Neural cell (in vitro differentiated cells): ENCODE measurements around the gene PDE4D. TPM values are rescaled to one million over a fixed set of nuclear protein-coding genes. Genes with fewer than 3 reads are reported as not detected.

Experiments used
- H2AFZ ChIP-seq: fragments of 200-600, 300-800 bp; sonication (generic), shearing (Covaris generic); 2 replicates; pipeline ENCODE4 v1.6.0; 2014; ENCODE audit warnings: low read depth, mild to moderate bottlenecking, antibody characterized with exemption, low read length, moderate library complexity
- H3F3A ChIP-seq: fragments of 200-600 bp; shearing (Covaris generic); 2 replicates; pipeline ENCODE4 v1.6.1; 2016; ENCODE audit warnings: mild to moderate bottlenecking, moderate library complexity, mixed read lengths, antibody characterized with exemption, low read length; ENCODE audit not compliant: insufficient read depth, poor library complexity, severe bottlenecking
- H3K27ac ChIP-seq: fragments of 200-600, 300-800 bp; sonication (generic), shearing (Covaris generic); 2 replicates; pipeline ENCODE4 v1.5.1; 2014; ENCODE audit warnings: mild to moderate bottlenecking, low read length, moderate library complexity
- H3K27me3 ChIP-seq: fragments of 300-800, 200-600 bp; sonication (generic), shearing (Covaris generic); 2 replicates; pipeline ENCODE4 v1.6.0; 2014; ENCODE audit warnings: mild to moderate bottlenecking, low read depth, low read length, moderate library complexity; ENCODE audit not compliant: insufficient read depth
- H3K36me3 ChIP-seq: fragments of 300-800, 200-600 bp; sonication (generic), shearing (Covaris generic); 2 replicates; pipeline ENCODE4 v1.5.1; 2014; ENCODE audit warnings: mild to moderate bottlenecking, antibody characterized with exemption, low read length, moderate library complexity; ENCODE audit not compliant: insufficient read depth
- H3K4me2 ChIP-seq: fragments of 300-800, 200-600 bp; sonication (generic), shearing (Covaris generic); 2 replicates; pipeline ENCODE4 v1.6.0; 2014; ENCODE audit warnings: mild to moderate bottlenecking, low read length
- H3K4me3 ChIP-seq: fragments of 300-800, 200-600 bp; sonication (generic), shearing (Covaris generic); 2 replicates; pipeline ENCODE4 v1.5.1; 2014; ENCODE audit warnings: mild to moderate bottlenecking, low read length, moderate library complexity
- H3K79me2 ChIP-seq: fragments of 200-600 bp; shearing (Covaris generic); replicated peaks from 2 replicates; pipeline ENCODE4 v1.6.0; 2014; ENCODE audit warnings: mild to moderate bottlenecking, low read length, moderate library complexity; ENCODE audit not compliant: insufficient read depth
- H3K9ac ChIP-seq: fragments of 300-800, 200-600 bp; sonication (generic), shearing (Covaris generic); 2 replicates; pipeline ENCODE4 v1.6.1; 2016; ENCODE audit warnings: mild to moderate bottlenecking, low read length, mixed read lengths
- H3K9me2 ChIP-seq: fragments of 200-600 bp; shearing (Covaris generic); 2 replicates; pipeline ENCODE4 v1.6.1; 2016; ENCODE audit warnings: mild to moderate bottlenecking, low read length, mixed read lengths; ENCODE audit not compliant: insufficient read depth
- H3K9me3 ChIP-seq: fragments of 200-600, 300-800 bp; sonication (generic), shearing (Covaris generic); 2 replicates; pipeline ENCODE4 v1.6.1; 2016; ENCODE audit warnings: mild to moderate bottlenecking, mixed run types, low read length, moderate library complexity, mixed read lengths
- H4K20me1 ChIP-seq: fragments of 200-600 bp; shearing (Covaris generic); 2 replicates; pipeline ENCODE4 v1.6.1; 2016; ENCODE audit warnings: mild to moderate bottlenecking, mixed run types; ENCODE audit not compliant: insufficient read depth
- CTCF ChIP-seq: fragments of 450-650 bp; IDR thresholded peaks from 2 replicates; pipeline ENCODE4 v1.5.1; 2014; ENCODE audit warnings: antibody characterized with exemption, mild to moderate bottlenecking, moderate library complexity; ENCODE audit not compliant: poor library complexity, severe bottlenecking
- EP300 ChIP-seq: fragments of 450-650 bp; conservative IDR thresholded peaks from 2 replicates; pipeline ENCODE4 v1.6.1; 2014; ENCODE audit warnings: antibody characterized with exemption, mild to moderate bottlenecking, moderate library complexity; ENCODE audit not compliant: poor library complexity, severe bottlenecking
- EZH2 ChIP-seq: fragments of 200-600, 300-800 bp; shearing (Covaris generic), sonication (generic); IDR thresholded peaks from 2 replicates; pipeline ENCODE4 v1.6.1; 2014; ENCODE audit warnings: antibody characterized with exemption, low read length, borderline replicate concordance, mild to moderate bottlenecking; ENCODE audit not compliant: insufficient read depth, poor library complexity, severe bottlenecking
- MXI1 ChIP-seq: fragments of 450-650 bp; conservative IDR thresholded peaks from 2 replicates; pipeline ENCODE4 v1.6.1; 2014; ENCODE audit warnings: antibody characterized with exemption, mild to moderate bottlenecking; ENCODE audit not compliant: poor library complexity, severe bottlenecking
- POLR2AphosphoS5 ChIP-seq: IDR thresholded peaks from 2 replicates; pipeline ENCODE4 v1.6.1; 2012
- RAD21 ChIP-seq: fragments of 450-650 bp; conservative IDR thresholded peaks from 2 replicates; pipeline ENCODE4 v1.6.1; 2014; ENCODE audit warnings: antibody characterized with exemption, mild to moderate bottlenecking, moderate library complexity
- REST ChIP-seq: IDR thresholded peaks from 2 replicates; pipeline ENCODE4 v1.6.1; 2012; ENCODE audit warnings: borderline replicate concordance
- SMC3 ChIP-seq: fragments of 450-650 bp; conservative IDR thresholded peaks from 2 replicates; pipeline ENCODE4 v1.6.1; 2014; ENCODE audit warnings: antibody characterized with exemption, mild to moderate bottlenecking, moderate library complexity; ENCODE audit not compliant: poor library complexity
- TAF1 ChIP-seq: IDR thresholded peaks from 2 replicates; pipeline ENCODE4 v1.6.1; 2012; ENCODE audit warnings: low read depth
- polyA plus RNA-seq: library from polyadenylated mRNA; depleted of rRNA; stranded (reverse); fragments of >200 nt; gene quantifications from 2 replicates; pipeline ENCODE4 v1.2.3, GENCODE V29; 2014

Gene PDE4D
- polyA plus RNA-seq, 1 donor from 2014 or later = 42.8 TPM

GRCh38 chr5:59266410-59266809, 627.1 kb downstream of the PDE4D start:
- H3K27ac ChIP-seq = no peak overlapping the region
- H3K27me3 ChIP-seq = no peaks in the 10 kb centered on the region
- TF ChIP-seq RAD21 (no peak), SMC3 (no peak), CTCF (no peak), POLR2AphosphoS5 (no peak), EZH2 (no peak), TAF1 (no peak), REST (no peak)
- H3K9me2 ChIP-seq = no peaks in the 10 kb centered on the region
- H3K36me3 ChIP-seq = no peaks in the 10 kb centered on the region
- no peak overlapping the region for H3K4me2 ChIP-seq
- H3K4me3 ChIP-seq = no peak overlapping the region
- H3K79me2 ChIP-seq = no peaks in the 10 kb centered on the region
- H2AFZ ChIP-seq = no peak overlapping the region
- H4K20me1 ChIP-seq = no peaks in the 10 kb centered on the region
- H3F3A ChIP-seq = no peaks in the 10 kb centered on the region
- no peak overlapping the region for H3K9ac ChIP-seq
- H3K9me3 ChIP-seq = no peaks in the 10 kb centered on the region

- Histone ChIP-seq H3F3A (no peaks in the 10 kb centered on the region), H3K9me3 (no peaks in the 10 kb centered on the region), H3K4me2 (no peak overlapping the region)
These were observed 628.8 kb downstream of the PDE4D start for GRCh38 chr5:59264639-59265245.

More at GRCh38 chr5:59264639-59265245, 628.8 kb downstream of the PDE4D start:
- Histone ChIP-seq H3K27me3 (no peaks in the 10 kb centered on the region), H3K4me3 (no peak overlapping the region), H3K27ac (no peak overlapping the region), H2AFZ (no peak overlapping the region), H3K79me2 (no peaks in the 10 kb centered on the region), H3K36me3 (no peaks in the 10 kb centered on the region), H3K9ac (no peak overlapping the region), H4K20me1 (no peaks in the 10 kb centered on the region), H3K9me2 (no peaks in the 10 kb centered on the region)
- no peak for TF ChIP-seq EP300
- TF ChIP-seq MXI1 = no peak
- TF ChIP-seq RAD21 = no peak
- TF ChIP-seq TAF1 = no peak
- TF ChIP-seq CTCF = no peak
- TF ChIP-seq SMC3 = no peak
- TF ChIP-seq POLR2AphosphoS5 = no peak
- TF ChIP-seq REST = no peak
- no peak for TF ChIP-seq EZH2
